ENCODE measurements around the gene CREB3L4.
"Not testable (repeated sequence)": the region's sequence is repeated elsewhere in the genome, so short reads cannot be mapped to it uniquely, and the experiment has no call there.

- TF ChIP-seq CTCF (conservative IDR thresholded peaks at IDR 0.05 in 1 of 2, IDR thresholded peaks at IDR 0.05 in 1 of 2; ENCODE audit: extremely low read depth in 1 of 2, insufficient read depth in 1 of 2, low read depth in 1 of 2, low read length in 2 of 2); EZH2 (IDR thresholded peaks at IDR 0.05; ENCODE audit: borderline replicate concordance, low read length): not testable (repeated sequence)
Measured at GRCh38 chr1:153979091-153979490, 11.4 kb downstream of the CREB3L4 start.
